Neural cell (in vitro differentiated cells): ENCODE data around the gene ZNHIT1. TPM values are rescaled to one million over a fixed set of nuclear protein-coding genes. Genes with fewer than 3 reads are reported as not detected.
A peak's percentile ranks its signal among the peaks of the same experiment; 100 is the strongest.

Source experiments
- H2AFZ ChIP-seq: fragments of 200-600, 300-800 bp; sonication (generic), shearing (Covaris generic); 2 replicates; pipeline ENCODE4 v1.6.0; 2014; ENCODE audit warnings: low read depth, mild to moderate bottlenecking, antibody characterized with exemption, low read length, moderate library complexity
- H3F3A ChIP-seq: fragments of 200-600 bp; shearing (Covaris generic); 2 replicates; pipeline ENCODE4 v1.6.1; 2016; ENCODE audit warnings: mild to moderate bottlenecking, moderate library complexity, mixed read lengths, antibody characterized with exemption, low read length; ENCODE audit not compliant: insufficient read depth, poor library complexity, severe bottlenecking
- H3K27ac ChIP-seq: fragments of 200-600, 300-800 bp; sonication (generic), shearing (Covaris generic); 2 replicates; pipeline ENCODE4 v1.5.1; 2014; ENCODE audit warnings: mild to moderate bottlenecking, low read length, moderate library complexity
- H3K27me3 ChIP-seq: fragments of 300-800, 200-600 bp; sonication (generic), shearing (Covaris generic); 2 replicates; pipeline ENCODE4 v1.6.0; 2014; ENCODE audit warnings: mild to moderate bottlenecking, low read depth, low read length, moderate library complexity; ENCODE audit not compliant: insufficient read depth
- H3K36me3 ChIP-seq: fragments of 300-800, 200-600 bp; sonication (generic), shearing (Covaris generic); 2 replicates; pipeline ENCODE4 v1.5.1; 2014; ENCODE audit warnings: mild to moderate bottlenecking, antibody characterized with exemption, low read length, moderate library complexity; ENCODE audit not compliant: insufficient read depth
- H3K4me2 ChIP-seq: fragments of 300-800, 200-600 bp; sonication (generic), shearing (Covaris generic); 2 replicates; pipeline ENCODE4 v1.6.0; 2014; ENCODE audit warnings: mild to moderate bottlenecking, low read length
- H3K4me3 ChIP-seq: fragments of 300-800, 200-600 bp; sonication (generic), shearing (Covaris generic); 2 replicates; pipeline ENCODE4 v1.5.1; 2014; ENCODE audit warnings: mild to moderate bottlenecking, low read length, moderate library complexity
- H3K79me2 ChIP-seq: fragments of 200-600 bp; shearing (Covaris generic); replicated peaks from 2 replicates; pipeline ENCODE4 v1.6.0; 2014; ENCODE audit warnings: mild to moderate bottlenecking, low read length, moderate library complexity; ENCODE audit not compliant: insufficient read depth
- H3K9ac ChIP-seq: fragments of 300-800, 200-600 bp; sonication (generic), shearing (Covaris generic); 2 replicates; pipeline ENCODE4 v1.6.1; 2016; ENCODE audit warnings: mild to moderate bottlenecking, low read length, mixed read lengths
- H3K9me2 ChIP-seq: fragments of 200-600 bp; shearing (Covaris generic); 2 replicates; pipeline ENCODE4 v1.6.1; 2016; ENCODE audit warnings: mild to moderate bottlenecking, low read length, mixed read lengths; ENCODE audit not compliant: insufficient read depth
- H3K9me3 ChIP-seq: fragments of 200-600, 300-800 bp; sonication (generic), shearing (Covaris generic); 2 replicates; pipeline ENCODE4 v1.6.1; 2016; ENCODE audit warnings: mild to moderate bottlenecking, mixed run types, low read length, moderate library complexity, mixed read lengths
- H4K20me1 ChIP-seq: fragments of 200-600 bp; shearing (Covaris generic); 2 replicates; pipeline ENCODE4 v1.6.1; 2016; ENCODE audit warnings: mild to moderate bottlenecking, mixed run types; ENCODE audit not compliant: insufficient read depth
- EP300 ChIP-seq: fragments of 450-650 bp; conservative IDR thresholded peaks from 2 replicates; pipeline ENCODE4 v1.6.1; 2014; ENCODE audit warnings: antibody characterized with exemption, mild to moderate bottlenecking, moderate library complexity; ENCODE audit not compliant: poor library complexity, severe bottlenecking
- EZH2 ChIP-seq: fragments of 200-600, 300-800 bp; shearing (Covaris generic), sonication (generic); IDR thresholded peaks from 2 replicates; pipeline ENCODE4 v1.6.1; 2014; ENCODE audit warnings: antibody characterized with exemption, low read length, borderline replicate concordance, mild to moderate bottlenecking; ENCODE audit not compliant: insufficient read depth, poor library complexity, severe bottlenecking
- MXI1 ChIP-seq: fragments of 450-650 bp; conservative IDR thresholded peaks from 2 replicates; pipeline ENCODE4 v1.6.1; 2014; ENCODE audit warnings: antibody characterized with exemption, mild to moderate bottlenecking; ENCODE audit not compliant: poor library complexity, severe bottlenecking
- POLR2AphosphoS5 ChIP-seq: IDR thresholded peaks from 2 replicates; pipeline ENCODE4 v1.6.1; 2012
- RAD21 ChIP-seq: fragments of 450-650 bp; conservative IDR thresholded peaks from 2 replicates; pipeline ENCODE4 v1.6.1; 2014; ENCODE audit warnings: antibody characterized with exemption, mild to moderate bottlenecking, moderate library complexity
- SMC3 ChIP-seq: fragments of 450-650 bp; conservative IDR thresholded peaks from 2 replicates; pipeline ENCODE4 v1.6.1; 2014; ENCODE audit warnings: antibody characterized with exemption, mild to moderate bottlenecking, moderate library complexity; ENCODE audit not compliant: poor library complexity
- TAF1 ChIP-seq: IDR thresholded peaks from 2 replicates; pipeline ENCODE4 v1.6.1; 2012; ENCODE audit warnings: low read depth
- polyA plus RNA-seq: library from polyadenylated mRNA; depleted of rRNA; stranded (reverse); fragments of >200 nt; gene quantifications from 2 replicates; pipeline ENCODE4 v1.2.3, GENCODE V29; 2014
- TF ChIP-seq, protein P1 (sequence below): fragments of 450-650 bp; IDR thresholded peaks from 2 replicates; pipeline ENCODE4 v1.5.1; 2014; ENCODE audit warnings: antibody characterized with exemption, mild to moderate bottlenecking, moderate library complexity; ENCODE audit not compliant: poor library complexity, severe bottlenecking
- TF ChIP-seq, protein P2 (sequence below): IDR thresholded peaks from 2 replicates; pipeline ENCODE4 v1.6.1; 2012; ENCODE audit warnings: borderline replicate concordance

ZNHIT1 gene
- polyA plus RNA-seq, 1 donor from 2014 or later, result 176 TPM

DNA sequence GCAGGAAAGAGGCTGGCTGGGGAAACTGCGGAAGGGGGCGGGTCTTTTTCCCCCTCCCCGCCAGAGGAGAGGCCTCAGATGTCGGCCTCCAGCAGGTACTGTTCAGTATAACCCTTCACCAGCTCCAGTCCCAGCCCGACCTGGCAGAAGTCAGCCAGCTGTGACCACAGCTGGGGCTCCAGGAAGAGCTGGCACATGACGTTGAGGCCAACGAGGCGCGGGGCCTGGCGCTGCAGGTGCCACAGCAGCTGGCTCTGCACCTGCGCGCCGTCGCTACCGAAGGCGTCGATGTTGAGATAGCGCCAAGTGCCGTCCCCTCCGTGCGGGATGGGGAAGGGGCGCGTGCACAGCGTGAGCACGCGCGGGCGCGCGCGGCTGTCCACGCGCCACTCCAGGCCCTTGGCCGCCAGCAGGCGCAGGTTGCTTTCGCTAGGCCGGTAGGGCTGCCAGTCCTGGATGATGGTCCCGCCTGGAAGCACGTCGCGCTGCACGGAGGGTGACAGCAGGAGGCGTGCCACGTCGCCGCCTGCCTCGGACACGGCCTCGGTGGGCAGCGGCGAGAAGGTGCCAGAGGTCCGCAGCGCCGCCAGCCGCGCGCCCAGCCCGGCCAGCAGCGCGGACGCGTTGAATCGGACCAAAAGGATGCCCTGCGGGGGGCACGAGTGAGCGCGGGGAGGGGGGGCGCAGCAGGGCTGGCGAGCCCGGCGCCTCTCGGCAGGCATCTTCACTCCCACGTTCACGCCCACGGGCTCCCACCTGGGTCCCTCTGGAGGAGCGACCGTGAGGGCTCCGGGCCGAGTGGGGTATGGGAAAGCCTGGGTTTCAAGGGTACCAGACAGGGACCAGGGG lies 45.7 kb upstream of the ZNHIT1 start:
- peak overlapping the region; percentile 36 for H3K9ac ChIP-seq
- H3F3A ChIP-seq, result no peaks in the 10 kb centered on the region
- H3K9me3 ChIP-seq, result no peaks in the 10 kb centered on the region
- no peaks in the 10 kb centered on the region for H3K9me2 ChIP-seq
- H3K79me2 ChIP-seq, result no peaks in the 10 kb centered on the region
- H3K4me2 ChIP-seq, result no peak overlapping the region
- no peaks in the 10 kb centered on the region for H3K36me3 ChIP-seq
- H4K20me1 ChIP-seq, result no peaks in the 10 kb centered on the region
- TF ChIP-seq, protein P1, sequence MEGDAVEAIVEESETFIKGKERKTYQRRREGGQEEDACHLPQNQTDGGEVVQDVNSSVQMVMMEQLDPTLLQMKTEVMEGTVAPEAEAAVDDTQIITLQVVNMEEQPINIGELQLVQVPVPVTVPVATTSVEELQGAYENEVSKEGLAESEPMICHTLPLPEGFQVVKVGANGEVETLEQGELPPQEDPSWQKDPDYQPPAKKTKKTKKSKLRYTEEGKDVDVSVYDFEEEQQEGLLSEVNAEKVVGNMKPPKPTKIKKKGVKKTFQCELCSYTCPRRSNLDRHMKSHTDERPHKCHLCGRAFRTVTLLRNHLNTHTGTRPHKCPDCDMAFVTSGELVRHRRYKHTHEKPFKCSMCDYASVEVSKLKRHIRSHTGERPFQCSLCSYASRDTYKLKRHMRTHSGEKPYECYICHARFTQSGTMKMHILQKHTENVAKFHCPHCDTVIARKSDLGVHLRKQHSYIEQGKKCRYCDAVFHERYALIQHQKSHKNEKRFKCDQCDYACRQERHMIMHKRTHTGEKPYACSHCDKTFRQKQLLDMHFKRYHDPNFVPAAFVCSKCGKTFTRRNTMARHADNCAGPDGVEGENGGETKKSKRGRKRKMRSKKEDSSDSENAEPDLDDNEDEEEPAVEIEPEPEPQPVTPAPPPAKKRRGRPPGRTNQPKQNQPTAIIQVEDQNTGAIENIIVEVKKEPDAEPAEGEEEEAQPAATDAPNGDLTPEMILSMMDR, result peak; percentile 34
- TF ChIP-seq MXI1 (peak; percentile 26), EZH2 (no peak), TAF1 (no peak), RAD21 (no peak), POLR2AphosphoS5 (peak; percentile 16)
- no peak overlapping the region for H2AFZ ChIP-seq
- H3K27me3 ChIP-seq, result peaks cover 90% of the 10 kb centered on the region
- no peak overlapping the region for H3K27ac ChIP-seq
- H3K4me3 ChIP-seq, result peak overlapping the region; percentile 59

DNA sequence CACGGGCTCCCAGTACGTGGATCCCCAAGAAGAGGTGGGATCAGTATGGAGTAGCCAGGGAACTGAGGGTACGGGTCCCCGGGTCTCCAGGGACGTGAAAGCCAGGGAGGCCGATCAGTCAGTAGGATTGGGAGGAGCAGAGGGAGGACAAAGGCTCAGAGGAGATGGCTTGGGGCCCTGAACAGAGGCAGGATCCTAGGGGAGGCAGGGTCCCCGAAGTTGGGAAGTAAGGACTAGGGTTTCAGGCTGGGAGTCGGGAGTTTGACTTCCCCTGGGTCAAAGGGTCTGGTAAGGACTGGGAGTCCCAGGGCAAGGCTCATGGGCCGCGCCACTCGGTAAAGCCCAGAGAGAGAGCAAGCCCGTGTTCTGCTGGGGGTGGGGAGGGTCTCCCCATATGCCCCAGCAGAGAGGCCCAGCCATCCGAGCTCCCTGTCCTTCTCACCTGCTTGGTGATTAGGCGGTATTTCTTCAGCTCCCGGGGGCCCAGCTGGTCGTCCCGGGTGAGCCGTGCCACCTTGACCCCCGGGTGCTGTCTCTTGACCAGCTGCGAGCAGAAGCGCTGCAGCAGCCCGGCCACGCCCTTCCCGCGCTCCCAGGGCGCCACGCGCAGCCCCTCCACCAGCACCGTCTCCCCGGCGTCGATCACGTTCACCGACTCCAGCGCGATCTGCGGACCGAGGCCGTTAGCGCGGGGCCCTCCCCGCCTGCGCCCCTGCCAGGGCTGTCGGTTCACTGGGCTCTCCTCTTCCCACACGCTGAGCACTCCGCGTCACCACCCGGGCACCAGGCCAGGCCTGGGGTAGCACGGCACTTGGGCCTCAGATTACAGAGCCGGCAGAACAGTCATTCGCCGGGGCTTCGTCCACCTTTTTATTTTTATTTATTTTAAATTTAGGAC lies 44.9 kb upstream of the ZNHIT1 start:
- H3F3A ChIP-seq, result no peaks in the 10 kb centered on the region
- peak overlapping the region; percentile 59 for H3K4me3 ChIP-seq
- no peaks in the 10 kb centered on the region for H3K36me3 ChIP-seq
- no peaks in the 10 kb centered on the region for H3K79me2 ChIP-seq
- no peaks in the 10 kb centered on the region for H4K20me1 ChIP-seq
- H2AFZ ChIP-seq, result no peak overlapping the region
- H3K27me3 ChIP-seq, result peaks cover 84% of the 10 kb centered on the region
- no peaks in the 10 kb centered on the region for H3K9me2 ChIP-seq
- no peak overlapping the region for H3K27ac ChIP-seq
- no peaks in the 10 kb centered on the region for H3K9me3 ChIP-seq
- H3K9ac ChIP-seq, result peak overlapping the region; percentile 36
- TF ChIP-seq SMC3 (no peak), RAD21 (no peak), EZH2 (no peak), EP300 (no peak), TAF1 (no peak), POLR2AphosphoS5 (no peak), MXI1 (no peak)
- TF ChIP-seq, protein P1, result no peak
- TF ChIP-seq, protein P2, sequence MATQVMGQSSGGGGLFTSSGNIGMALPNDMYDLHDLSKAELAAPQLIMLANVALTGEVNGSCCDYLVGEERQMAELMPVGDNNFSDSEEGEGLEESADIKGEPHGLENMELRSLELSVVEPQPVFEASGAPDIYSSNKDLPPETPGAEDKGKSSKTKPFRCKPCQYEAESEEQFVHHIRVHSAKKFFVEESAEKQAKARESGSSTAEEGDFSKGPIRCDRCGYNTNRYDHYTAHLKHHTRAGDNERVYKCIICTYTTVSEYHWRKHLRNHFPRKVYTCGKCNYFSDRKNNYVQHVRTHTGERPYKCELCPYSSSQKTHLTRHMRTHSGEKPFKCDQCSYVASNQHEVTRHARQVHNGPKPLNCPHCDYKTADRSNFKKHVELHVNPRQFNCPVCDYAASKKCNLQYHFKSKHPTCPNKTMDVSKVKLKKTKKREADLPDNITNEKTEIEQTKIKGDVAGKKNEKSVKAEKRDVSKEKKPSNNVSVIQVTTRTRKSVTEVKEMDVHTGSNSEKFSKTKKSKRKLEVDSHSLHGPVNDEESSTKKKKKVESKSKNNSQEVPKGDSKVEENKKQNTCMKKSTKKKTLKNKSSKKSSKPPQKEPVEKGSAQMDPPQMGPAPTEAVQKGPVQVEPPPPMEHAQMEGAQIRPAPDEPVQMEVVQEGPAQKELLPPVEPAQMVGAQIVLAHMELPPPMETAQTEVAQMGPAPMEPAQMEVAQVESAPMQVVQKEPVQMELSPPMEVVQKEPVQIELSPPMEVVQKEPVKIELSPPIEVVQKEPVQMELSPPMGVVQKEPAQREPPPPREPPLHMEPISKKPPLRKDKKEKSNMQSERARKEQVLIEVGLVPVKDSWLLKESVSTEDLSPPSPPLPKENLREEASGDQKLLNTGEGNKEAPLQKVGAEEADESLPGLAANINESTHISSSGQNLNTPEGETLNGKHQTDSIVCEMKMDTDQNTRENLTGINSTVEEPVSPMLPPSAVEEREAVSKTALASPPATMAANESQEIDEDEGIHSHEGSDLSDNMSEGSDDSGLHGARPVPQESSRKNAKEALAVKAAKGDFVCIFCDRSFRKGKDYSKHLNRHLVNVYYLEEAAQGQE, result no peak
- H3K4me2 ChIP-seq, result no peak overlapping the region
